CD14-positive monocyte (primary cell): ENCODE results near the gene SFTPB. TPM values are rescaled to one million over a fixed set of nuclear protein-coding genes. Genes with fewer than 3 reads are reported as not detected.

Source experiments
- DNase-seq, 3 donors: peaks; one replicate each; pipeline ENCODE4 v3.0.0-alpha.2; 2011 to 2022
- H2AFZ ChIP-seq: 2 replicates; pipeline ENCODE4 v1.6.0; 2012; ENCODE audit warnings: mild to moderate bottlenecking, low read depth, low read length, inconsistent platforms; ENCODE audit not compliant: insufficient read depth, poor library complexity, severe bottlenecking
- H3K27ac ChIP-seq, 2 donors: 1 replicate in 1 of 2; 2 replicates in 1 of 2; pipeline ENCODE4 v1.5.1; 2012 to 2013; ENCODE audit warnings: low read length in 2 of 2, control low read depth in 1 of 2, inconsistent platforms in 1 of 2, low read depth in 1 of 2, mild to moderate bottlenecking in 1 of 2
- H3K27me3 ChIP-seq, 2 donors: one replicate each; pipeline versions ENCODE4 v1.6.0 to v1.6.1; 2011 to 2013; ENCODE audit warnings: low read length in 2 of 2; ENCODE audit not compliant: control insufficient read depth in 2 of 2, insufficient read depth in 2 of 2
- H3K36me3 ChIP-seq, 2 donors: replicated peaks in 1 of 2; 1 replicate in 1 of 2; 2 replicates in 1 of 2; pipeline versions ENCODE4 v1.5.1 to v1.6.1; 2012 to 2013; ENCODE audit warnings: low read length in 2 of 2, control low read depth in 1 of 2, inconsistent platforms in 1 of 2, mild to moderate bottlenecking in 1 of 2; ENCODE audit not compliant: insufficient read depth in 2 of 2, control insufficient read depth in 1 of 2
- H3K4me1 ChIP-seq, 2 donors: 1 replicate in 1 of 2; 2 replicates in 1 of 2; pipeline versions ENCODE4 v1.5.1 to v1.6.1; 2012 to 2013; ENCODE audit warnings: low read length in 2 of 2, control low read depth in 1 of 2, inconsistent platforms in 1 of 2, mild to moderate bottlenecking in 1 of 2, moderate library complexity in 1 of 2; ENCODE audit not compliant: insufficient read depth in 2 of 2, control insufficient read depth in 1 of 2
- H3K4me2 ChIP-seq: replicated peaks from 2 replicates; pipeline ENCODE3; 2012; ENCODE audit warnings: low read length, moderate library complexity, mild to moderate bottlenecking; ENCODE audit not compliant: poor library complexity, severe bottlenecking; ENCODE audit errors: extremely low read depth
- H3K4me3 ChIP-seq, 3 experiments: fragments of 200-600 bp in 1 of 3; sonication (generic) in 1 of 3; replicated peaks in 1 of 3; 1 replicate in 2 of 3; 2 replicates in 1 of 3; pipeline ENCODE4 v1.5.1; 2011 to 2013; ENCODE audit warnings: low read length in 3 of 3, mild to moderate bottlenecking in 3 of 3, control low read depth in 2 of 3, low read depth in 2 of 3, inconsistent platforms in 1 of 3, moderate library complexity in 1 of 3
- H3K79me2 ChIP-seq: 2 replicates; pipeline ENCODE4 v1.6.0; 2012; ENCODE audit warnings: mild to moderate bottlenecking, control low read depth, inconsistent platforms, low read length, moderate library complexity; ENCODE audit not compliant: insufficient read depth
- H3K9ac ChIP-seq: 2 replicates; pipeline ENCODE4 v1.6.0; 2017; ENCODE audit warnings: low read length, mild to moderate bottlenecking; ENCODE audit not compliant: insufficient read depth, poor library complexity, severe bottlenecking
- H3K9me3 ChIP-seq, 2 donors: replicated peaks in 1 of 2; 1 replicate in 1 of 2; 2 replicates in 1 of 2; pipeline versions ENCODE4 v1.5.1 to v1.6.1; 2012 to 2013; ENCODE audit warnings: low read length in 2 of 2, control low read depth in 1 of 2; ENCODE audit not compliant: control insufficient read depth in 1 of 2, insufficient read depth in 1 of 2
- H4K20me1 ChIP-seq: 2 replicates; pipeline ENCODE4 v1.6.0; 2012; ENCODE audit warnings: mild to moderate bottlenecking, low read length, control low read depth, moderate library complexity; ENCODE audit not compliant: insufficient read depth
- H3K27ac Mint-ChIP-seq, 7 donors: one replicate each; pipeline ENCODE4 v1.8.0; 2020; ENCODE audit warnings: mild to moderate bottlenecking in 7 of 7, mixed read lengths in 7 of 7, moderate library complexity in 6 of 7, inconsistent platforms in 2 of 7
- H3K27me3 Mint-ChIP-seq, 3 donors: one replicate each; pipeline ENCODE4 v1.8.0; 2021 to 2022; ENCODE audit warnings: low read depth in 3 of 3, mild to moderate bottlenecking in 3 of 3, mixed read lengths in 3 of 3, moderate library complexity in 3 of 3, inconsistent platforms in 1 of 3
- H3K36me3 Mint-ChIP-seq, 2 donors: one replicate each; pipeline ENCODE4 v1.8.0; 2020; ENCODE audit warnings: mixed read lengths in 2 of 2, inconsistent platforms in 1 of 2, mild to moderate bottlenecking in 1 of 2
- H3K4me1 Mint-ChIP-seq: one replicate; pipeline ENCODE4 v1.8.0; 2020; ENCODE audit warnings: mild to moderate bottlenecking, mixed read lengths
- H3K4me3 Mint-ChIP-seq, 2 donors: one replicate each; pipeline ENCODE4 v1.8.0; 2020; ENCODE audit warnings: mild to moderate bottlenecking in 2 of 2, mixed read lengths in 2 of 2, moderate library complexity in 1 of 2
- H3K9me3 Mint-ChIP-seq, 7 donors: one replicate each; pipeline ENCODE4 v1.8.0; 2020 to 2022; ENCODE audit warnings: mixed read lengths in 7 of 7, mild to moderate bottlenecking in 6 of 7, moderate library complexity in 6 of 7, inconsistent platforms in 2 of 7
- WGBS: methylation state at CpG from one replicate; pipeline ENCODE4 v1.1.5; 2013; ENCODE audit warnings: missing lambda C conversion rate; ENCODE audit not compliant: insufficient coverage; 5-methylcytosine and 5-hydroxymethylcytosine counted together
- intact Hi-C, 2 donors: fragments of 100-400 bp; cut with micrococcal nuclease; formaldehyde crosslinking; loops; one replicate each; pipeline versions ENCODE4 v1.15.0 to v1.15.1; 2023
- polyA plus RNA-seq, 3 donors: library from polyadenylated mRNA; depleted of rRNA in 1 of 3; unstranded in 2 of 3; stranded (reverse) in 1 of 3; fragments of 300-500 nt in 2 of 3; fragments of >200 nt in 1 of 3; fragmentation: Illumina TruSeq in 2 of 3; gene quantifications; 1 replicate in 2 of 3; 2 replicates in 1 of 3; pipeline ENCODE4 v1.2.3, GENCODE V29; 2012 to 2021
- TF ChIP-seq, protein P1 (sequence below): fragments of 200-600 bp; IDR thresholded peaks from one replicate; pipeline ENCODE4 v1.8.0; 2022; ENCODE audit warnings: antibody characterized with exemption, mild to moderate bottlenecking

SFTPB gene
- polyA plus RNA-seq, 3 donors = 0.18 to 0.47 TPM; not detected in 1

DNA sequence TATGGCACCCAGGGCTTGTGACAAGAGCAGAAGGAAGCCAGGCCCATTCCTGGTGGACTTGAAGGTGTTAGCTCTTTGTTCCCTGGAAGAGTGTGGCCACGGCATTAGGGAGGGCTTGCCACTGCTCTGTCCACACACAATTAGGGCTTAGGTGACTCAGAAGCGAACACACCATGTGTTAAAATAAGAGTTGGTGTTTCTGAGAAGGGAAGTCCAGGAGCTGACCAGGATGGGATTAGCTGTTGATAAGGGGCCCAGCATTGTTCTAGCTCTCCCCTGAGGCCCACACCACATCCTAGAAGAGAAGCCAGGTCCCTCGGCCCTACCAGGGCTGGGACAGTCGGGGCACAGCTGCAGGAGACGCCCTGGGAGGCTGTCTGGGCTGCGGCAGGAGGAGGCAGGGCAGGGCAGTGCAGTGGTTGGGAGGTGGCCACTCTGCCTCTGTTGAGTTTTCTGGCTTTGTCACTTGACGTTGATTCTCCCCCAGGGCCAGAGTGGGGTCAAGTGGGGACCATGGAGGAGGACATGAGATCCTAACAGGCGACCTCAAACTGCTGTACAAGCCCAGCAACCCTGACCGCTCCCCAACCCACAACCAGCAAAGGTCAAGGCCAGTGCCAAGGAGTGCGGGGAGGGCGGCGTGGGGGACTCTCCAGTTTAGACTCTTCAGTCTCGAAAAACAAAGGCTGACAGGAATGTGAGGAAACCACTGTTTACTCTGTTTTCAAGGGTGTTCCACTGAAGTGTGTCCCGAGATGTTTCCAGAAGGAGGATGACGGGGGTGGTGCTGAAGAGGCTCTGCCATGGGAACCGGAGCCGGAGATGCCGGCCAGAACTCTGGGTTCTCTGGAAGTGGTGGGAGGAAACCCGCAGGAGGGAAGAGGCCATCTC is 42.9 kb upstream of the SFTPB start:
- DNase-seq = no peak

DNA sequence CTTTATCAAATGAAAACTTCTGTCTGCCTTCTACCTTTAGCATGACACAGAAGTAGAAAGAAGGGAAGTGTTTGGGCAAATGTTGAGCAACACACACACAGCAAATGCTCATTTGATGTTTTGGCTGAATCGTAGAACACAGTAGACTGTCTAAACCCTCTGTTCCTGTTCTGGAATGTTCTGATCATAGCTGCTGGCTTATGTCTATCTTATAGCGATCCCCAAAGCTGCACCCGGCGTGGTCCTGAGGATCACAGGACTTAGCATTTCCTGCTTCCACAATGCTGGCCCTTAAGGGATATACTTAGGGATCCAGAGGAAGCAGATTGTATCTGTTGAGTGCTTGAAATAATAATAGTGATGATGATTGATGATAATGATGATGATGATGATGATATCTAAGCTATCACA is 41.4 kb upstream of the SFTPB start:
- Histone ChIP-seq H3K27ac (peak overlapping the region; percentile 68 to 81), H4K20me1 (no peaks in the 10 kb centered on the region), H3K9ac (no peak overlapping the region), H2AFZ (no peak overlapping the region), H3K4me2 (peak overlapping the region; percentile 30), H3K4me3 (peak overlapping the region in 1 of 3 experiments; percentile 36), H3K36me3 (no peaks in the 10 kb centered on the region), H3K4me1 (peaks cover 100% of the 10 kb centered on the region in 2 donors), H3K9me3 (no peaks in the 10 kb centered on the region), H3K27me3 (no peaks in the 10 kb centered on the region), H3K79me2 (no peaks in the 10 kb centered on the region)
- TF ChIP-seq, protein P1, sequence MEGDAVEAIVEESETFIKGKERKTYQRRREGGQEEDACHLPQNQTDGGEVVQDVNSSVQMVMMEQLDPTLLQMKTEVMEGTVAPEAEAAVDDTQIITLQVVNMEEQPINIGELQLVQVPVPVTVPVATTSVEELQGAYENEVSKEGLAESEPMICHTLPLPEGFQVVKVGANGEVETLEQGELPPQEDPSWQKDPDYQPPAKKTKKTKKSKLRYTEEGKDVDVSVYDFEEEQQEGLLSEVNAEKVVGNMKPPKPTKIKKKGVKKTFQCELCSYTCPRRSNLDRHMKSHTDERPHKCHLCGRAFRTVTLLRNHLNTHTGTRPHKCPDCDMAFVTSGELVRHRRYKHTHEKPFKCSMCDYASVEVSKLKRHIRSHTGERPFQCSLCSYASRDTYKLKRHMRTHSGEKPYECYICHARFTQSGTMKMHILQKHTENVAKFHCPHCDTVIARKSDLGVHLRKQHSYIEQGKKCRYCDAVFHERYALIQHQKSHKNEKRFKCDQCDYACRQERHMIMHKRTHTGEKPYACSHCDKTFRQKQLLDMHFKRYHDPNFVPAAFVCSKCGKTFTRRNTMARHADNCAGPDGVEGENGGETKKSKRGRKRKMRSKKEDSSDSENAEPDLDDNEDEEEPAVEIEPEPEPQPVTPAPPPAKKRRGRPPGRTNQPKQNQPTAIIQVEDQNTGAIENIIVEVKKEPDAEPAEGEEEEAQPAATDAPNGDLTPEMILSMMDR = no peak
- WGBS = 3% methylated on average over 3 of the region's 4 CpGs
- H3K27me3 Mint-ChIP-seq = no peaks in the 10 kb centered on the region
- peaks cover 0 to 2% (median 0%) of the 10 kb centered on the region in 7 donors for H3K9me3 Mint-ChIP-seq
- H3K4me3 Mint-ChIP-seq = peak overlapping the region in 1 of 2 donors; percentile 62
- DNase-seq = peak; percentile 64 to 83 (median 70)
- H3K4me1 Mint-ChIP-seq = peaks cover 92% of the 10 kb centered on the region
- H3K36me3 Mint-ChIP-seq = peaks cover 0 to 2% of the 10 kb centered on the region in 2 donors
- intact Hi-C loops = loop anchor here in 1 of 2 donors (5.0 kb wide), 1 partner anchor 37 kb away; no protein-coding TSS in a partner anchor
- H3K27ac Mint-ChIP-seq = peak overlapping the region; percentile 89 to 98 (median 91)

More for the DNA sequence above, 42.9 kb upstream of the SFTPB start:
- peaks cover 0 to 2% (median 0%) of the 10 kb centered on the region in 7 donors for H3K9me3 Mint-ChIP-seq
- TF ChIP-seq, protein P1 = no peak
- H3K4me3 Mint-ChIP-seq = peak overlapping the region in 1 of 2 donors; percentile 67
- Histone ChIP-seq H4K20me1 (no peaks in the 10 kb centered on the region), H3K4me3 (peak overlapping the region in 1 of 3 experiments; percentile 51), H3K4me1 (peaks cover 100% of the 10 kb centered on the region in 2 donors), H3K9ac (no peak overlapping the region), H3K36me3 (no peaks in the 10 kb centered on the region), H3K4me2 (peak overlapping the region; percentile 51), H3K79me2 (no peaks in the 10 kb centered on the region), H3K27ac (peak overlapping the region; percentile 68 to 81), H3K27me3 (no peaks in the 10 kb centered on the region), H2AFZ (peak overlapping the region; percentile 10), H3K9me3 (no peaks in the 10 kb centered on the region)
- intact Hi-C loops = loop anchor here in 1 of 2 donors (5.0 kb wide), 1 partner anchor 39 kb away; no protein-coding TSS in a partner anchor
- H3K4me1 Mint-ChIP-seq = peaks cover 92% of the 10 kb centered on the region
- no peaks in the 10 kb centered on the region for H3K27me3 Mint-ChIP-seq
- peak overlapping the region; percentile 89 to 98 (median 93) for H3K27ac Mint-ChIP-seq
- 88% methylated on average over 7 of the region's 19 CpGs for WGBS
- peaks cover 0 to 2% of the 10 kb centered on the region in 2 donors for H3K36me3 Mint-ChIP-seq
